Measurements from ENCODE around the gene ZBTB5.
"Not testable (repeated sequence)": the region's sequence is repeated elsewhere in the genome, so short reads cannot be mapped to it uniquely, and the experiment has no call there.

DNA sequence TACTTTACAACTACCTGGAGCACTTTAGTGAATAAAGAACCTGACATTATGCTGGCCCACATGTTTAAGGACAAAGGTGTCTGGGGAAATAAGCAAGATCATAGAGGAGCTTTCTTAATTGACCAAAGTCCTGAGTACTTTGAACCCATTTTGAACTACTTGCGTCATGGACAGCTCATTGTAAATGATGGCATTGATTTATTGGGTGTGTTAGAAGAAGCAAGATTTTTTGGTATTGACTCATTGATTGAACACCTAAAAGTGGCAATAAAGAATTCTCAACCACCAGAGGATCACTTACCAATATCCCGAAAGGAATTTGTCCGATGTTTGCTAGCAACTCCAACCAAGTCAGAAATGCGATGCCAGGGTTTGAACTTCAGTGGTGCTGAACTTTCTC lies 12.2 kb upstream of the ZBTB5 start:
- TF ChIP-seq CTCF (IDR thresholded peaks at IDR 0.05); TCF7L2 (IDR thresholded peaks at IDR 0.05; ENCODE audit: low read depth, low read length): not testable (repeated sequence)
